Measurements from ENCODE around the gene PPP4R3B. TPM values are rescaled to one million over a fixed set of nuclear protein-coding genes. Genes with fewer than 3 reads are reported as not detected.

PPP4R3B gene
- total and polyA plus RNA-seq, 4 donors, result 17.4 to 57.7 (median 30.9) TPM

- no peak overlapping the region for H3K9ac ChIP-seq (ENCODE audit: low read depth in 1 of 2, low read length in 2 of 2)
- peaks cover 5 to 49% (median 30%) of the 10 kb centered on the region in 4 donors for H3K36me3 ChIP-seq (ENCODE audit: control insufficient read depth in 4 of 4, insufficient read depth in 3 of 4, low read depth in 1 of 4, low read length in 3 of 4)
- no peaks in the 10 kb centered on the region for H3K4me1 ChIP-seq (ENCODE audit: control insufficient read depth in 4 of 4, insufficient read depth in 4 of 4, low read length in 3 of 4)
- H3K27me3 ChIP-seq (ENCODE audit: control insufficient read depth in 4 of 4, insufficient read depth in 4 of 4, low read length in 3 of 4), result no peaks in the 10 kb centered on the region
- DNase-seq (ENCODE audit: low spot score), result no peak
- TF ChIP-seq NR2F2 (IDR thresholded peaks at IDR 0.05) (no peak), FOXA2 (IDR thresholded peaks at IDR 0.05) (no peak), HNF4A (conservative IDR thresholded peaks at IDR 0.05) (no peak), HNF4G (IDR thresholded peaks at IDR 0.05) (no peak), SP1 (IDR thresholded peaks at IDR 0.05) (no peak), FOXA1 (IDR thresholded peaks at IDR 0.05) (no peak), EGR1 (IDR thresholded peaks at IDR 0.05; ENCODE audit: low read depth in 2 of 2) (no peak), MAX (IDR thresholded peaks at IDR 0.05) (no peak), RAD21 (IDR thresholded peaks at IDR 0.05) (no peak), GABPA (IDR thresholded peaks at IDR 0.05 in 1 of 2, conservative IDR thresholded peaks at IDR 0.05 in 1 of 2) (no peak), JUND (IDR thresholded peaks at IDR 0.05) (no peak), CTCF (IDR thresholded peaks at IDR 0.05; ENCODE audit: low read depth, low read length, missing input control) (no peak), TAF1 (conservative IDR thresholded peaks at IDR 0.05) (no peak), REST (IDR thresholded peaks at IDR 0.05) (no peak), YY1 (IDR thresholded peaks at IDR 0.05) (no peak), ZBTB33 (IDR thresholded peaks at IDR 0.05) (no peak), RXRA (IDR thresholded peaks at IDR 0.05) (no peak), ATF3 (IDR thresholded peaks at IDR 0.05) (no peak)
- H3K4me3 ChIP-seq (ENCODE audit: low read depth in 1 of 3, low read length in 3 of 3), result no peak overlapping the region
- WGBS, result 96% methylated on average over 3 of the region's 3 CpGs
- H3K9me3 ChIP-seq (ENCODE audit: control insufficient read depth in 4 of 4, low read length in 3 of 4), result no peaks in the 10 kb centered on the region
- H3K27ac ChIP-seq (ENCODE audit: low read depth in 1 of 2, low read length in 2 of 2), result no peak overlapping the region
Observed at GRCh38 chr2:55553321-55553720, 64.1 kb downstream of the PPP4R3B start.
